Dermis microvascular lymphatic vessel endothelial cell (primary cell): ENCODE data around the gene CALML5. TPM values are rescaled to one million over a fixed set of nuclear protein-coding genes. Genes with fewer than 3 reads are reported as not detected.

Source experiments
- DNase-seq, 2 donors: peaks; one replicate each; pipeline versions ENCODE4 v3.0.0 to v3.0.0-alpha.2; 2010; ENCODE audit warnings: low read depth in 2 of 2
- total RNA-seq: library from RNA; depleted of rRNA; stranded (reverse); fragments of >200 nt; gene quantifications from 2 replicates; pipeline ENCODE4 v1.2.1, GENCODE V29; 2014

The CALML5 gene
- total RNA-seq, 1 donor from 2014 or later: not detected

DNA sequence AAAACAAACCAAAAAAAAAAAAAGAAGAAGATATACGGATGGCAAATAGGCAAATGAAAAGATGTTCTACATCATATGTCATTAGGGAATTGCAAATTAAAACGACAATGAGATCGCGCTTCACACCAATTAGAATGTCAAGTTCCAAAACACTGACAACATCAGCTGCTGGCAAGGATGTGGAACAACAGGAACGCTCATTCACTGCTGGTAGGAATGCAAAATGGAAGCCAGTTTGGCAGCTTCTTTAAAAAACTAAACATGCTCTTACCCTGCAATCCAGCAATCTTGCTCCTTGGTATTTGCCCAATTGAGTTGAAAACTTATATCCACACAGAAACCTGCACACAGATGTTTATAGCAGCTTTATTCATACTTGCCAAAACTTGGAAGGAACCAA, 34.8 kb downstream of the CALML5 start:
- DNase-seq: no peak

DNA sequence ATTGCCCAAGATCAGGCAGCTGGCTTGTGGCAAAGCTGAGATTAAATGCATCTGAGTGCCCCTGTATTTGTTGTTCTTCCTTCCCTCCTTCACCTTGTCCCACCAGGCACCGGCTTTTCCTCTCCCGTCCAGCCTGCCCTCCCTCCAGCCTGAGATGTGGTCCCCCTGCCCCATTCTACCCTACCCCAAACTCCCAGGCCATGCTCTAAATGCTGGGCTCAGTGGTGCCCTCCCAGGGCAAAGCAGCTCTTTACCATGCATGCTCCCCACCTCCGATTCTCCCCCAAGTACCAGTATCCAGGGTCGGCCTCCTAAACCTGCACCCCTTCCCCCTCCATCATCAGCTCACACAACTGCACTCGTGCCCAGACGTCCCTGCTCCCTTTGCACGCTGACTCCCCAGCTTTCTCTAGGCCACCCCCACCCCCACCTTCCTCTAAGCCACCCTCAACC, 36.5 kb downstream of the CALML5 start:
- no peak for DNase-seq

DNA sequence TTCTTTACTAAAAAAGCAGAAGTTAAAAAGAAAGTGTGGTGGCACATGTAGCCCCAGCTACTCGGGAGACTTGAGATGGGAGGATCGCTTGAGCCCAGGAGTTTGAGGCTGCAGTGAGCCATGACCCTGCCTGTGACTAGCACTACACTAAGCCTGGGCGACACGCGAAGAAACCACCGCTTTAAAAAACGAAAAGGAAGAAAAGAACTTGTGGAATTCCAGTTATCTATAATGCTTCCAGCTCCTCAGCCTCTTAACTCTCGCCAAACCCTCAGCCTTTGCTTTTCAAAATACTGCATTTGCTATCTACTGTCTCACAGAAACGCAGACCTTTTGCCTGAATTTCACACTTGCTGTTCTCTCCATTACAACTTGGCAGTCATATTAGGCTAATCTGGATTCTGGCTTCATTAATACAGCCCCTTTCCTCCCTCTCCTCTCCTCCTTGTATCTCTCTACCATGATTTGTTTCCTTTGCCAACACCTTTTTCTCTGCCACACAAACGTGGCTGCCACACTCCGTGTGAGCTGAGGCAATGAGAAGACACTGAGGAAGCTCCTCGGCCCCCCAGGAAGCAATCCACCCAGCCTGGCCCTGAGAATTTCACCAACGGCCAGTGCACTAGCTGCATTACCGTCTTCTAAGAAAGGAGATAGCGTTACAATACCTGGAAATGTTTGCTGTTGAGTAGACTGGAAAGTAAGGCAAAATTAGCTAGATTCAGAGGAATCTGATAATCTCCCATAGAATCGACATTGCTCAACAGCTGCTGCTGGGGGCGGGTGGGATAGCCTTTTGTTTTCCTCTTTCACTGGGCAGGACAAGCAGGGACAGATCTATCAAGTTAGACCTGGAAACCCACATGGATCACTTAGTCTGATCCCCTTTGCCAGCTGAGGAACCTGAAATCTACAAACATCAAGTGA, 37.2 kb downstream of the CALML5 start:
- DNase-seq: no peak

GRCh38 chr10:5461203-5461588, 38.2 kb downstream of the CALML5 start:
- DNase-seq: no peak

- no peak for DNase-seq
Observed at GRCh38 chr10:5460468-5461202, 38.7 kb downstream of the CALML5 start.

GRCh38 chr10:5458949-5459747, 40.2 kb downstream of the CALML5 start:
- DNase-seq: no peak

DNA sequence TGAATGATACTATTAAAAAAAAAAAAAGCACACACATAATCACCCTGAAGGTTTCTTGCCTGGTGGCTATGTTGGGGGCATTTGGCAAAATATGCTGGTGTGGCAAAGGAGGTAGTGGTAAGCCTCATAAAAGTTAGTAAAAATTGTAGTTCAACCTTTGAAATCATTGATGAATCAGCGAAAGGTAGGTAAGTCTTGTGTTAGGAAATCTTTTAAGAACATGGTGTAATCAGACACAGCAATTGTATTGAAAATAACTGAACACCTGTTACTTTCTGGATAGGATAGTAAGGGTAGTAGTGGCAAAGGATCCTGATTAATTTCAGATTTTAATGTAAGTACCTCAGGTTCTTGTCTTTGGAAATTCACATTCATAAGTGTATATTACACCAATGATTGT, 40.9 kb downstream of the CALML5 start:
- no peak for DNase-seq

DNA sequence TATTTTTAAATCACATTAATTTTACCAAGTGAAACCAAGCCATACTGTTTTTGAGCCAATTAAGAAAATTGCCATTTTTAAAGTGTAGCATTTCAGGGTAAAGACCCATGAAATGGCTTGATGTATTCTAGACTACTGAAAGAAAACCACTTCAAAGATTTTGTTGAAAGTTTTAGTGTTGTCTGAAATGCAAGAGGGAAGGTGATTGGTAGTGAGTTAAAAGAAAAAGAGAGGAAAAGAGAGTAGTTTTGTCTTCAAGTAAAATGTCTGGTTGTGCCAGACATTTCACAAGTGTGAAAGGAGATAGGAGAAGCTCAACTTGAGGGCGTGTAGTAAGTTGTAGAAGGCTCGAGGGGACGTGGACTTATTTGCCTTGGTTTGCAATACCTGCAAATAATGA, 41.6 kb downstream of the CALML5 start:
- no peak for DNase-seq

GRCh38 chr10:5456563-5456962, 42.8 kb downstream of the CALML5 start:
- DNase-seq: no peak

DNA sequence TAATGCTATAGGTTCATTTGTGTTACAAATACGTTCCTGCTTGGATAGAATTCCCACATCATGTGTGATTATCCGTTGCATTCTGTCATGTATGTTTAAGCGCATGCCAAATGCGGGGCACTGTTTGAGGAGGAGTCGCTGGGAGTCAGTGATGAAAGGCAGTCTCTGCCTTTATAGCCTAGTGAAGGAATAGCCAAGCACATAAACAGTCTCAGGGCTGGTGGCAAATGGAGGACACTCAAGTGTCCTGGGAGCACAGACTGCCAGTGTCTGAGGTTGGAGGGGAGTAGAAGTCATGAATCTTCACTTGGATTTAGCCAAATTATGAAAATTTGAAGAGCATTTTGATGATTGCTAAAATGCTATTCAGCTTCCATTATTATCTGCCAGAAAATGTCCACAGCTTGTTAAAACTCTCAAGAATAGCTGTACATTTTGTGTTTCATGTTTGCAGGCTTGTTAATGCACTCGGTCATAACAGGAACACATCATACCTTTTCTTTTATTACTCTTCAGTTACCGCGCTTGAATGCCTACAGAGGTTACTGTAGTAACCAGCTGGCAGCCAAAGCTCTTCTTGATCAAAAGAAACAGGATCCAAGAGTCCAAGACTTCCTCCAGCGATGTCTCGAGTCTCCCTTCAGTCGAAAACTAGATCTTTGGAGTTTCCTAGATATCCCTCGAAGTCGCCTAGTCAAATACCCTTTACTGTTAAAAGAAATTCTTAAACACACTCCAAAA, 45.5 kb downstream of the CALML5 start:
- no peak for DNase-seq

- DNase-seq: peak in 1 of 2 donors; percentile 32
Observed at GRCh38 chr10:5450605-5451384, 48.6 kb downstream of the CALML5 start.

- DNase-seq: peak in 1 of 2 donors; percentile 68
Observed at GRCh38 chr10:5449823-5450222, 49.5 kb downstream of the CALML5 start.

DNA sequence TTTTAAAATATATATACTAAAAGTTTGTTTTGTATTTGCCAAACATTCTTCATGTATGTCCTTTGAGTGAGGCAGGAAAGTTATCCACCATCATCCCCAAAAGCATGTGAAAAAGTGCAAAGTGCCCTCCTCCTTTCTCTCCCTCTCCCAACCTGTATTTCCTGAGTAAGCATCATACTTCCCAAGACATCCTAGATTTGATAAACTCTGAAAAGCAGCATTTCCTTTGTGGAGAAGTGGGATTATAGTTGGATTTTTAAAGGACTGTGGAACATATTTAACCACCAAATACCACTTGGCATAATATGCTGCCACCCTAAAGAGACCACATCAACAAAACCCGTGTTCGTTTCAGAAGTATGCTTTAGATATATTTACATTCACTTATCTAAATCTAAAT, 50.1 kb downstream of the CALML5 start:
- no peak for DNase-seq

Other genes starting within 250 kb of the CALML5 start
- not detected in 2 replicates for gene UCN3, start 134.6 kb downstream of the CALML5 start, total RNA-seq
- not detected in 2 replicates for gene TUBAL3, start 94.7 kb downstream of the CALML5 start, total RNA-seq
- 20.0 and 20.7 TPM in 2 replicates for gene NET1, start 87.0 kb downstream of the CALML5 start, total RNA-seq
- not detected in 2 replicates for gene CALML3, start 25.4 kb upstream of the CALML5 start, total RNA-seq
- gene ASB13, start 167.0 kb upstream of the CALML5 start, total RNA-seq: 18.1 and 33.3 TPM in 2 replicates
- 35.3 and 47.5 TPM in 2 replicates for gene TASOR2, start 185.3 kb upstream of the CALML5 start, total RNA-seq